LNCaP clone FGC (cell line): Measurements from ENCODE around the gene PRR30.

Experiments used
- DNase-seq: peaks from one replicate; pipeline ENCODE4 v3.0.0-alpha.2; 2011; ENCODE audit warnings: low read depth
- H3K4me3 ChIP-seq: 2 replicates; pipeline ENCODE4 v1.5.1; 2011; ENCODE audit warnings: mild to moderate bottlenecking, low read depth, low read length, control low read depth
- CTCF ChIP-seq: IDR thresholded peaks from 2 replicates; pipeline ENCODE4 v1.5.1; 2012; ENCODE audit warnings: mild to moderate bottlenecking; ENCODE audit not compliant: control insufficient read depth, insufficient read depth; ENCODE audit errors: extremely low read depth

The PRR30 gene

GRCh38 chr2:27134781-27135477, 4.3 kb downstream of the PRR30 start:
- no peak for TF ChIP-seq CTCF
- DNase-seq: no peak
- H3K4me3 ChIP-seq: peak overlapping the region; percentile 96; the same call in 1 of the 2 replicates

GRCh38 chr2:27133905-27134780, 5.1 kb downstream of the PRR30 start, which contains the start of gene PREB:
Gene PREB, minus strand, starts transcription at chr2:27134636. Its CDS starts 215 bp downstream, at chr2:27134421.
- peak within 1 kb of the TSS; percentile 96 for H3K4me3 ChIP-seq
- DNase-seq: peak; percentile 73
- no peak for TF ChIP-seq CTCF

- no peak for TF ChIP-seq CTCF
- no peak for DNase-seq
- peak overlapping the region; percentile 96 for H3K4me3 ChIP-seq
Measured at GRCh38 chr2:27133195-27133875, 5.9 kb downstream of the PRR30 start.

- no peak overlapping the region for H3K4me3 ChIP-seq
- no peak for TF ChIP-seq CTCF
- no peak for DNase-seq
Measured at GRCh38 chr2:27131429-27131828, 7.8 kb downstream of the PRR30 start.

- DNase-seq: no peak
- H3K4me3 ChIP-seq: no peak overlapping the region
- no peak for TF ChIP-seq CTCF
Measured at GRCh38 chr2:27130396-27130795, 8.8 kb downstream of the PRR30 start.

GRCh38 chr2:27128668-27129571, 10.3 kb downstream of the PRR30 start:
- no peak for DNase-seq
- TF ChIP-seq CTCF: no peak
- H3K4me3 ChIP-seq: no peak overlapping the region
